HG02973 (cell line): ENCODE data around the gene KDSR.

Experiments used
- ATAC-seq: cut with Tn5 transposase; IDR thresholded peaks from one replicate; pipeline ENCODE4 v1.9.1; 2021; ENCODE audit warnings: moderate library complexity; ENCODE audit not compliant: unreplicated experiment

KDSR gene

GRCh38 chr18:63286926-63287325 lies 80.1 kb downstream of the KDSR start:
- ATAC-seq: no peak

GRCh38 chr18:63284827-63285733 lies 81.9 kb downstream of the KDSR start:
- peak; percentile 91 for ATAC-seq

GRCh38 chr18:63284173-63284799 lies 82.7 kb downstream of the KDSR start:
- ATAC-seq: no peak

GRCh38 chr18:63283305-63284094 lies 83.5 kb downstream of the KDSR start:
- ATAC-seq: no peak

- no peak for ATAC-seq
Measured at GRCh38 chr18:63282793-63283192, 84.2 kb downstream of the KDSR start.
